LNCaP clone FGC (cell line): ENCODE results near the gene SNX13.

Experiments used
- DNase-seq: peaks from one replicate; pipeline ENCODE4 v3.0.0-alpha.2; 2011; ENCODE audit warnings: low read depth
- H3K4me3 ChIP-seq: 2 replicates; pipeline ENCODE4 v1.5.1; 2011; ENCODE audit warnings: mild to moderate bottlenecking, low read depth, low read length, control low read depth
- CTCF ChIP-seq: IDR thresholded peaks from 2 replicates; pipeline ENCODE4 v1.5.1; 2012; ENCODE audit warnings: mild to moderate bottlenecking; ENCODE audit not compliant: control insufficient read depth, insufficient read depth; ENCODE audit errors: extremely low read depth

SNX13 gene

GRCh38 chr7:17741426-17741825 lies 198.9 kb downstream of the SNX13 start:
- H3K4me3 ChIP-seq: no peak overlapping the region
- TF ChIP-seq CTCF: no peak
- no peak for DNase-seq
